GM12891 (cell line): Measurements from ENCODE around the gene APOL5.

Experiments
- POLR2A ChIP-seq: IDR thresholded peaks from 2 replicates; pipeline ENCODE4 v1.6.1; 2011; ENCODE audit warnings: low read depth, low read length, control low read depth
- TAF1 ChIP-seq: IDR thresholded peaks from 2 replicates; pipeline ENCODE4 v1.6.1; 2011; ENCODE audit warnings: low read depth, low read length, control low read depth

DNA sequence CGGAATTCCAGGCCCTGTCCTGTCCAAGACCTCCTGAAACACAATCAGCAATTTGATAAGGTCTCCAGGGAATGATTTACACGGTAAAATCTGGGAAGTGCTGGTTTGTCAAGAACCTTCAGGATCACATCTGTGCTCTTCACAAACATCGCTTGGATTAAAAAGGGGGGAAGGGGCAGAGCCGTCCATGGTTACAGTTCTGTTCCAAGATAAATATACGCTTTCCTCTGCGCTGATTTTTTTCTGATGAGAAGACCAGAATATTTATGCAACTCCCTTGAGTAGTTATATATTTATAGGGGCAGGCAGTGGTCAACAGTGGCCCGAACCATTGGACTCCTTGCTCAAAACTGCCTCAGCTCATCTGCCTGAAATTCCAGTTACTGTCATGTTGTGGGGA lies 9.2 kb upstream of the APOL5 start:
- TF ChIP-seq POLR2A (no peak), TAF1 (no peak)
